Measurements from ENCODE around the gene WASHC4.

DNA sequence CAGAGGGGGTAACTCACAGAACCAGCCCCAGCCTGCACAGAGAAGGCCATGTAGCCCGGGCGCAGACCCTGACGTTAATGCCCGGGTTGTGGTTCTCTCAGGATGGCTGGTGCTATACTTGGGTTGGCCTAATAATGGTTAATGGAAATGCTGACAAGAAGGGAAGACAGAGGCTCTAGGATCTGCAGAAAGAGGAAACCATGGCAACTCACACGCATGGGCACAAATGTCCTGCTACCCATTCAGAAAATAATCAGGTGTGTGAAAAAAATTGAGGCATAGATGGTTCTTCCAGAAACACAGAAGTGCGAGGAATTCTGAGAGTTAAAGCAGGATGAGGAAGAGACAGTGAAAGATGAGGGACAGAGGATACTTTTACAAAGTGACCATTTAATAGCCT, 94.7 kb downstream of the WASHC4 start:
- TF ChIP-seq, protein P1, sequence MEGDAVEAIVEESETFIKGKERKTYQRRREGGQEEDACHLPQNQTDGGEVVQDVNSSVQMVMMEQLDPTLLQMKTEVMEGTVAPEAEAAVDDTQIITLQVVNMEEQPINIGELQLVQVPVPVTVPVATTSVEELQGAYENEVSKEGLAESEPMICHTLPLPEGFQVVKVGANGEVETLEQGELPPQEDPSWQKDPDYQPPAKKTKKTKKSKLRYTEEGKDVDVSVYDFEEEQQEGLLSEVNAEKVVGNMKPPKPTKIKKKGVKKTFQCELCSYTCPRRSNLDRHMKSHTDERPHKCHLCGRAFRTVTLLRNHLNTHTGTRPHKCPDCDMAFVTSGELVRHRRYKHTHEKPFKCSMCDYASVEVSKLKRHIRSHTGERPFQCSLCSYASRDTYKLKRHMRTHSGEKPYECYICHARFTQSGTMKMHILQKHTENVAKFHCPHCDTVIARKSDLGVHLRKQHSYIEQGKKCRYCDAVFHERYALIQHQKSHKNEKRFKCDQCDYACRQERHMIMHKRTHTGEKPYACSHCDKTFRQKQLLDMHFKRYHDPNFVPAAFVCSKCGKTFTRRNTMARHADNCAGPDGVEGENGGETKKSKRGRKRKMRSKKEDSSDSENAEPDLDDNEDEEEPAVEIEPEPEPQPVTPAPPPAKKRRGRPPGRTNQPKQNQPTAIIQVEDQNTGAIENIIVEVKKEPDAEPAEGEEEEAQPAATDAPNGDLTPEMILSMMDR (IDR thresholded peaks at IDR 0.05; ENCODE audit: low read depth, low read length, poor library complexity, severe bottlenecking) = no peak
- TF ChIP-seq EZH2phosphoT487 (IDR thresholded peaks at IDR 0.05; ENCODE audit: borderline replicate concordance, low read length) = no peak
